Activated CD4-positive, alpha-beta T cell treated with anti-CD3 and anti-CD28 coated beads, Interleukin-2, amount 50 U/mL, for 1 hour (primary cell): ENCODE measurements around the gene GLIPR1L2.
A peak's percentile ranks its signal among the peaks of the same experiment; 100 is the strongest.
"Not testable (repeated sequence)": the region's sequence is repeated elsewhere in the genome, so short reads cannot be mapped to it uniquely, and the experiment has no call there.

Experiments used
- DNase-seq: peaks from one replicate; pipeline ENCODE4 v3.0.0-alpha.2; 2020

Gene GLIPR1L2

GRCh38 chr12:75438059-75438754 is 47.3 kb downstream of the GLIPR1L2 start:
- peak; percentile 11 for DNase-seq

GRCh38 chr12:75439048-75439447 is 48.2 kb downstream of the GLIPR1L2 start:
- DNase-seq, result no peak

DNA sequence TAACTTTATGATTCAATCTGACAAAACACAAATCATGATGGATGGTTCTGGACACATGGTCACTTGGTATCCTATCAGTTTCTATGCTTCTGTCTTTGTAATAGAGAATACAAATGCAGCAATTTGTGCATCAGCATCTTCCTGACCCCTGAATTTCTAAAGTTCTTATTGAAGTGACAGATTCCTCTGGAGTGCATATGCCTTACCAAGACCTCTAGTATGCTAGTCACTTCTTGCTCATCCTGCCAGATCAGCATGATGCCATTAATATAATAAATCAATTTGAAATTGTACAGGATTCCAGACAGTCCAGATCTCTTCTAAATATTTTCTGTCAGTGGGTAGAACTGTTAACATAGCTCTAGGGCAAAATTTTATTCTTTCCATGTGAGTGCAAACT is 49.0 kb downstream of the GLIPR1L2 start:
- DNase-seq, result no peak

DNA sequence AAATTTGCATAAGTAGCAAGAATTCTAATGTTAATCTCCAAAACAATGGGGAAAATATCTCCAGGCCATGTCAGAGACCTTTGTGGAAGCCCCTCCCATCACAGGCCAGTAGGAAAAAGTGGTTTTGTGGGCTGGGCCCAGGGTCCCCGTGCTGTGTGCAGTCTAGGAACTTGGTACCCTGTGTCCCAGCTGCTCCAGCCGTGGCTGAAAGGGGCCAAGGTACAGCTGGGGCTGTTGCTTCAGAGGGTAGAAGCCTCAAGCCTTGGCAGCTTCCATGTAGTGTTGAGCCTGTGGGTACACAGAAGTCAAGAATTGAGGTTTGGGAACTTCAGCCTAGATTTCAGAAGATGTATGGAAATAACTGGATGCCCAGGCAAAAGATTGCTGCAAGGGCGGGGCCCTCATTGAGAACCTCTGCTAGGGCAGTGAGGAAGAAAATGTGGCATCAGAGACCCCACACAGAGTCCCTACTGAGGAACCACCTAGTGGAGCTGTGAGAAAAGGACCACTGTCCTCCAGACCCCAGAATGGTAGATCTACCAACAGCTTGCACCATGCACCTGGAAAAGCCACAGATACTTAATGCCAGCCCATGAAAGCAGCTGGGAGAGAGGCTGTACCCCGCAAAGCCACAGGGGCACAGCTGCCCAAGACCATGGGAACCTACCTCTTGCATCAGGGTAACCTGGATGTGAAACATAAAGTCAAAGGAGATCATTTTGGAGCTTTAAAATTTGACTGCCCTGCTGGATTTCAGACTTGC is 51.0 kb downstream of the GLIPR1L2 start:
- not testable (repeated sequence) for DNase-seq

DNA sequence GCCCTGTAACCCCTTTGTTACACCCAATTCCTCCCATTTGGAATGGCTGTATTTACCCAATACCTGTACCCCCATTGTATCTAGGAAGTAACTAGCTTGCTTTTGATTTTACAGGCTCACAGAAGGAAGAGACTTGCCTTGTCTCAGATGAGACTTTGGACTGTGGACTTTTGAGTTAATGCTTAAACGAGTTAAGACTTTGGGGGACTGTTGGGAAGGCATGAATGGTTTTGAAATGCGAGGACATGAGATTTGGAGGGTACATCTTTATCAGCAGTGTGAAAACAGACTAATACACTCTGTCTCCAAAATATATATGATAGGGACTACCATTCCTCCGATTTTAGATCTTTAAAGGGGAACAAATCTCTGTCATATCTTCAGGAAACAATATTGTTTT is 51.6 kb downstream of the GLIPR1L2 start:
- not testable (repeated sequence) for DNase-seq

DNA sequence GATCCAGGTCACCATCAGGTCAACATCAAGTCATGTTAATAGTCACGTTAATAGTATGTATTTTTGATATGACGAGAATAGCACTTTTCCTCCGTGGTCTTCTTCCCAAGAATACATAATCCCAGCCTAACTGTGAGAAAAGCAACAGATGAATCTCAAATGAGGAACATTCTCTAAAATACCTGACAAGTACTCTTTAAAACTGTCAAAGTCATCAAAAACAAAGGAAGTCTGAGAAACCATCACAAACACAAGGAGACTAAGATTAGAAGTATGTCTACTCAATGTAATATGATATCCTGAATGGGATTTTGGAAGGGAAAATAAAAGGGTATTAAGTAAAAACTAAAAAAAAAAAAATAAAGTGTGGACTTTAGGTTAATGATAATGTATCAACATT is 52.8 kb downstream of the GLIPR1L2 start:
- DNase-seq, result no peak

DNA sequence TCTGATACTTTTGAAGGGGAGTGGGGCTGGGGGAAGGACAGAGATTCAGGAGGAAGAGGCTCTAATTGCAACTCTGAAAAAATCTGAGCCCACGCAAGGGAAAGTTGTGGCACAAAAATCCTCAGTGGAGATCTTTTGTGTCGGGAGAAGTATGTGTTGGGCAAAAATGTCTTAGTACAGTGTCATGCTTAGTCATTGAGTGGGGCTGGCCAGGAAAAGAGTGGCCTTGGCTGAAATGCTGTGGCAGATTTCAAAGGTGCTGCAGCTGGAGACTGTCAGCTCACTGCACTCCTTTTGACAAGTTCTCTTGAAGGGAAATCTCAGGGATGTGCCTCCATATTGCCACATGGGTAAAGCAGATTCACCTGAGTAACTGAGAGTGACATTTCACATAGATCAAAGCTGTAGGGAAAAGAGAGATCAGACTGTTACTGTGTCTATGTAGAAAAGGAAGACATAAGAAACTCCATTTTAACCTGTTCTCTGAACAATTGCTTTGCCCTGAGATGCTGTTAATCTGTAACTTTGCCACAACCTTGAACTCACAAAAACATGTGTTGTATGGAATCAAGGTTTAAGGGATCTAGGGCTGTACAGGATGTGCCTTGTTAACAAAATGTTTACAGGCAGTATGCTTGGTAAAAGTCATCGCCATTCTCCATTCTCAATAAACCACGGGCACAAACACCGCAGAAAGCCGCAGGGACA is 53.7 kb downstream of the GLIPR1L2 start:
- no peak for DNase-seq

DNA sequence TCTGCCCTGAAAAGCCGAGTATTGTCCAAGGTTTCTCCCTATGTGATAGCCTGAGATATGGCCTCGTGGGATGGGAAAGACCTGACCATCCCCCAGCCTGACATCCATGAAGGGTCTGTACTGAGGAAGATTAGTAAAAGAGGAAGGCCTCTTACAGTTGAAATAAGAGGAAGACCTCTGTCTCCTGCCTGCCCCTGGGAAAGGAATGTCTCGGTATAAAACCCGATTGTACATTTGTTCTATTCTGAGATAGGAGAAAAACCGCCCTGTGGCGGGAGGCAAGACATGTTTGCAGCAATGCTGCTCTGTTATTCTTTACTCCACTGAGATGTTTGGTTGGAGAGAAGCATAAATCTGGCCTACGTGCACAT is 54.2 kb downstream of the GLIPR1L2 start:
- DNase-seq, result not testable (repeated sequence)

GRCh38 chr12:75446857-75447256 is 56.0 kb downstream of the GLIPR1L2 start:
- DNase-seq, result no peak

DNA sequence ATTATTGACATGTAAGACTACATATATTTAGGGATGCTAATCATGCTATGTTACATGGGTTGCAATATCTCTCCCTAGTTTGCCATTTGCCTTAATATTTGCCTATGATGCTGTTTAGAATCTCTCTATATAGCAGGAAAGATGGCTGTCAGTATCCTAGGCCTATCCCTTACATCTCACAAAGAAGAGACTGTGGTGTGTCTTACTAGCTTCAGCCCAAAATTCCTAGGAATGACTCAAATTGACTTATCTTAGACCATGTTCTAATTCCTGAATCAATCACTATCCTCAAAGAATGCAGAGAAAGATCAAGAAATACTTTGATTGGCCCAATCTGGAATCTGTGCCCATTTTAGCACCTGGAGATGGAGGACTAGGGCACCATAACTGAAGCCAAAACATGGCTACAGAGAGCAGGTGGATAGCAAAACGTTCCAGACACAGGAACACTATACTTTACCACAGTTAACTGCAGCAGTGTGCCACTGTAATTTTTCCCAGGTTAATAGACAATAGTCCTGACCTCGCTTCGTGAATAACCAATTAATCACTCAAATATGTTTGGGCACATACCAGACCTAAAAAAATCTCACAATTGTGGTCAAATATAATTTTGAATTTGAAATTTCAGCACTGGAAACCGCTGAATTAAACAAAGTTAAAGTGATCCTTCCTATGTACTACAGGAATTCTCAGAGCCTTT is 57.0 kb downstream of the GLIPR1L2 start:
- no peak for DNase-seq

- no peak for DNase-seq
Measured at GRCh38 chr12:75452675-75453330, 61.9 kb downstream of the GLIPR1L2 start.

DNA sequence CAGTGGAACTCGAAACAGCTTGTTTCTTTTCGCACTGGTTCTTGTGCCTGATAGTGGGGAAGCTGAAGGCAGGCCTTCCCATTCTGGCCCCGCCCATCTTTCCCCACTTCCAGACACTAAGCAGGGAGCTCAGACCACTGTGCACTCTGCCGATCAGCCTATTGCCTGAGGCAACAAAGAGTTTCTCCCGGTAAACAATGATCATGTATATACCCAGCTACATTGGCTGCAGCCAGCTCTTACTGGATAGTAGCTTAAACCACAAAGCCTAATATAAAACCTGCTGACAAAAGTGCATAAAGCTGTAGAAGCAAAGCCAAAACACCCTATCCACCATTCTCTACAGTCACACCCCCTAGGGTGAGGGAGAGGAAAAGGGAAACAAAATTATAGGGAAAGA is 65.0 kb downstream of the GLIPR1L2 start:
- DNase-seq, result no peak

- DNase-seq, result no peak
Measured at GRCh38 chr12:75457191-75457590, 66.3 kb downstream of the GLIPR1L2 start.

DNA sequence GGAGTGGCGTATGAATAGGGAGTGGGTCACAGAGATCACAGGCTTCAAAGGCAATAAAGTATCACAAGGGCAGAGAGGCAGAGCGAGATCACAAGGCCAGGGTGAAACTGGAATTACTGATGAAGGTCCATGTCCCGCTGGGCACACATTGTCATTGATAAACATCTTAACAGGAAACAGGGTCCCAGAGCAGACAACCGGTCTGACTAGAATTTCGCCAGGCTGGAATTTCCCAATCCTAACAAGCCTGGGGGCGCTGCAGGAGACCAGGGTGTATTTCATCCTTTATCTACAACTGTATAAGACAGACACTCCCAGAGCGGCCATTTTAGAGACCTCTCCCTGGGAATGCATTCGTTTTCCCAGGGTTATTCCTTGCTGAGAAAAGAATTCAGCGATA is 67.0 kb downstream of the GLIPR1L2 start:
- DNase-seq, result not testable (repeated sequence)

DNA sequence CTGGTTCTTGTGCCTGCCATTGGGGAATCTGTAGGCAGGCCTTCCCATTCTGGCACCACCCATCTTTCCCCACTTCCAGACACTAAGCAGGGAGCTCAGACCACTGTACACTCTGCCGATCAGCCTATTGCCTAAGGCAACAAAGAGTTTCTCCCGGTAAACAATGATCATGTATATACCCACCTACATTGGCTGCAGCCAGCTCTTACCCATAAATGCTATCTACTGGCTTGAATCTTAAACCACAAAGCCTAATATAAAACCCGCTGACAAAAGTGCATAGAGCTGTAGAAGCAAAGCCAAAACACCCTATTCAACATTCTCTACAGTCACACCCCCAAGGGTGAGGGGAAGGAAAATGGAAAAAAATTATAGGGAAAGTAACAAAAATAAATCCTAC is 68.9 kb downstream of the GLIPR1L2 start:
- no peak for DNase-seq

DNA sequence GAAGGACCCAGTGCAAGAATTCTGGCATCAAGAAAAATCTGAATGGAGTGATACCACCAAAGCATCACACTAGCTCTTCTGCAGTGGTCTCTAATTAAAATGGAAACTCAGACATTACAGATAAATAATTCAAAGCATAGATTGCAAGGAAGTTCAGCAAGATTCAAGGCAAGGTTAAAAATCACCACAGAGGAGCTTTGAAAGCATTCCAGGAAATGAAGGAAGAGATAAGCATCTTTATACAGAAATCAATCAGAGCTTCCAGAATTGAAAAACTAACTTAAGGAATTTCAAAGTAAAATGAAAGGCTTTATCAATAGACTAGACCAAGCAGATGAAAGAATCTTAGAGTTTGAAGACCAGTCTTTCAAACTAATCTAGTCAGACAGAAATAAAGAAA is 69.3 kb downstream of the GLIPR1L2 start:
- DNase-seq, result no peak

DNA sequence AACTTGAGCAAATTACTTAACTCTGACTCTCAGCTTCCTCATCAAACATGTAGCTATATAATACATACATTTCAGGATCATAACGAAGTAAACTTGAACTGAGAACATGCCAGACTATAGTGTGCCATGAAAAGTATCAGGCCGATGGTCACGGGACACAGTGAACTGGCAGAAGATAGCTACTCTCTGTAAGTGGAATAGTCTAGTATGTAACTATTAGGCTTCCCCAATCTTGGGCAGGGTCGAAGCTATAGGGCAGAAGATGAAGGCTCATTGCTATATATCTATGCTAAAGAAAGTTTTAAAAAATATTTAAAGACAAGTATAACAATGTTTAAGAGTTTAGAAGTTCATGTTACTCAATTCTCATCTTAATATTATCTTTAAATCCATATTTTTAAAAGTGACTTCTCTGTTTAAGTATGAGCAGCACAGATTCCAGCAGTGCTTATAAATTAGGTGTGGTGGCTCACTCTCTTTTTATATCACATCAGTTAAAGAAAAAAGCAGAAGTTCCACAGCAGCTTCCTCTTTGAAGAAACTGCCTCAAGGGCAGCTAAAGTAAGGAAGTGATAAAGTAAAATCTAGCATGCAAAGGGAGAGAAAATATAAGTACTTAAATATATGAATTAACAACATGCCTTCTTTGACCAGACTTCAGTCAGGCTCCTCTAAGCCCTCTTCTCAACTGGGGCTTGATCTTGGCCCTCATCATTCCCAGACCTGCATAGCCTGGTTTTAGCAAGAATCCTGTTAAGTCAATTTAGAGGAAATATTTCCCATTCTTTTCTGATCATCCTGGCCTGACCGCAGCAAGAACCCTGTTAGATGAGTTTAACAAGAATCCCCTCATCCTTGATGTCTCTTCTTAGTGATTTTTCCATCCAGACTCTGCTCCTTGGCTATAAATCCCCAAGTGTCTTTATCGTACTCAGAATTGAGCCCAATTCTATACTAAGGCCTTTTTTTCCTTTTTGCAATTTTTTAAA is 81.3 kb downstream of the GLIPR1L2 start:
- no peak for DNase-seq

DNA sequence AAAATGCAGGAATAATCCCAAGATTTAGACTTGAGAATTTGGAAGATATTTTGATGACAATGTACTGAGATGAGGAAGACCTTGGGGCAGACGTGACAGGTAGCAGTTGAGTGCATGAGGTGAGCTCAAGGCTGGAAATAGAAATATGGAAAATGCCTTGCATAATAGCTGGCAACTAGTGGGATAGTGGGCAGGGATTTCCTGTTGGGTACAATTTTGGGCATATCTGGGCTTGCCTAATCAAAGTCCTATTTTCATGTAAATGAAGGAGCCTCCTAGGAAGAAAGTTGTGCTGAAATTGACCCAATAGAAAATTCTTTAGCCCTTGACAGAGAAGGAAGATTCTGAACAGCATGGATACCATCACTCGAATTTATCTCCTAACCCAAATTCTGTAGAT is 83.2 kb downstream of the GLIPR1L2 start:
- no peak for DNase-seq

DNA sequence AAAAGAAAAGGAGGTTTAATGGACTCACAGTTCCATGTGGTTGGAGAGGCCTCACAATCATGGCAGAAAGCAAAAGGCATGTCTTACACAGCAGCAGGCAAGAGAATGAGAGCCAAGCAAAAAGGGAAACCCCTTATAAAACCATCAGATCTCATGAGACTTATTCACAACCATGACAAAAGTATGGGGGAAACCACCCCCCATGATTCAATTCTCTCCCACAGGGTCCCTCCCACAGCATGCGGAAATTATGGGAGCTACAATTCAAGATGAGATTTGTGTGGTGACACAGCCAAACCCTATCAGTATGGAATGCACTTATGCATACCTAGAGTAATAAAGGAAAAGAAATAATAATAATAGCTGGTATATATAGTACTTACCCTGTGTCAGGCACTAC is 85.2 kb downstream of the GLIPR1L2 start:
- DNase-seq, result no peak

DNA sequence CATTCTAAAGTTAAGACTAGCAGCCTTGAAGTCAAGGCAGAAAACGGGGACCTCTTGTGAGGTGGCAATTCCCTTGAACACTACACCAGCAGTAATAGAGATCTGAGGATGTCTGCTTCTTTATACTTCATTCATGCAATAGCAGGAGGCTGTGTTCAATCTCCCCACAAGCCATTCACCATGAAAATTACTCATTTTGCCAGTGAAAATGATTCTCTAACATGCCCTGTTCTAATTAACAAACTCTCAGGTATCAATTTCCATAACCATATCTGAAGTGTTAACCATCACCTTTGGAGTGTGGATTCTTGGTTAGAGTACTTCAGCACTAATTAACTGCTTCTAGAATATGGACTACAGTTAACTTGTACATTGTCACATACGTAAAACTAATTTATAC is 86.2 kb downstream of the GLIPR1L2 start:
- no peak for DNase-seq

DNA sequence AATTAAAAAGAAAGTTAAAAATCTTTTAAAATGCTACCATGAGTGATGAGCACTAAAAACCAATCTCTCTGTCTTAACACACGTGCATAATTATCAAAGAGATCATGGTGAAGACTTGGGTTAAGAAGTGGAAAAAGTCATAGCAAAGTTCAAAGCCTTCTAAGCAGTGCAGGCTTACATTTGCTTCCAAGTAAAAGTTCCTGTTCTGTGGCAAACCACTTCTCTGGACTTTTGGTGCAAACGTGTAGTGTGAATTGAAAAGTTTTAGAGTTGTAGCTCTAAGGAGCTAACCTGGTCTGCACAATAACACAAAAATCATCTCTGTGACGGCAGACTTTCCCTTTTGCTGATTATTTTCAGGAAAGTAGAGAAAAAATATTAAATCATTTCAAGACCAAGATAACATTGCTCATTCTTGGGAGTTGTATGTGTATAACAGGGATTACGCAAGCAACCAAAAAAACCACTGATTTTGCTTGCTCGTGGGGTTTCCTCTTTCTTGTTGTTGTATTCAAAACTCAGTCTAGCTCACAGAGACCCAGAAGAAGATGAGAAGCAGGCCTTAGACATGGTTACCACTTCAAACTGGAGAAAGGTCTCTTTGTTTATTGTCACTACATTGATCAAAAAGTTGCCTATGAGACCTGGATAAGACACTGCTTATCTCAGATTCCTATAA is 87.4 kb downstream of the GLIPR1L2 start:
- DNase-seq, result no peak
